HepG2 (cell line): ENCODE data around the gene PRICKLE2. TPM values are rescaled to one million over a fixed set of nuclear protein-coding genes. Genes with fewer than 3 reads are reported as not detected.

Experiments
- ATAC-seq: fragments of 200-7000 bp; cut with Tn5 transposase; 3 replicates; pipeline ENCODE4 v1.9.1; 2020; ENCODE audit warnings: mild to moderate bottlenecking, moderate library complexity
- BruUV-seq: library from RNA; stranded (reverse); fragments of 400-500 nt; replicated peaks from 2 replicates; lab custom pipeline; 2021; lab: Mats Ljungman, UMichigan
- CTCF ChIA-PET: fragments of 300-600 bp; formaldehyde crosslinking; extraction: SDS; loops from one replicate; lab custom pipeline; 2021; ENCODE audit warnings: low total read pairs, inconsistent platforms, low intra/inter-chr PET ratio; lab: Yijun Ruan, JAX
- POLR2A ChIA-PET: fragments of 350-600 bp; sonication (Branson Sonifier 250); formaldehyde crosslinking; loops from one replicate; lab custom pipeline; 2020; ENCODE audit warnings: antibody characterized with exemption, inconsistent platforms; lab: Yijun Ruan, JAX
- DNase-seq: peaks from one replicate; pipeline ENCODE4 v3.0.0-alpha.2; 2015; ENCODE audit warnings: low spot score
- FAIRE-seq: peaks from 3 replicates; lab custom pipeline; 2011; peaks lifted over from hg19 to GRCh38; lab: Jason Lieb, UNC
- H2AFZ ChIP-seq: one replicate; pipeline ENCODE4 v1.6.1; 2011; ENCODE audit warnings: low read length, inconsistent platforms
- H3K27ac ChIP-seq: fragments of 300-600 bp; 3 replicates; pipeline ENCODE4 v1.8.0; 2011; ENCODE audit warnings: mixed run types, mild to moderate bottlenecking, mixed read lengths, low read length, inconsistent platforms; ENCODE audit not compliant: insufficient read depth; ENCODE audit errors: extremely low read length
- H3K27me3 ChIP-seq, 2 experiments: fragments of 200-600 bp in 1 of 2; 2 replicates in 1 of 2; 3 replicates in 1 of 2; pipeline versions ENCODE4 v1.6.0 to v1.8.0; 2011; ENCODE audit warnings: low read length in 2 of 2, mild to moderate bottlenecking in 2 of 2, moderate library complexity in 2 of 2, inconsistent platforms in 1 of 2; ENCODE audit not compliant: insufficient read depth in 2 of 2, control insufficient read depth in 1 of 2
- H3K36me3 ChIP-seq, 2 experiments: fragments of 200-600 bp in 1 of 2; replicated peaks in 1 of 2; 2 replicates in 1 of 2; 3 replicates in 1 of 2; pipeline versions ENCODE4 v1.5.1 to v1.8.0; 2011; ENCODE audit warnings: low read length in 2 of 2, inconsistent platforms in 1 of 2; ENCODE audit not compliant: insufficient read depth in 2 of 2, control insufficient read depth in 1 of 2
- H3K4me1 ChIP-seq: 2 replicates; pipeline ENCODE4 v1.5.1; 2012; ENCODE audit warnings: low read length, inconsistent platforms; ENCODE audit not compliant: insufficient read depth
- H3K4me2 ChIP-seq: 2 replicates; pipeline ENCODE4 v1.6.0; 2011; ENCODE audit warnings: low read depth, low read length, inconsistent platforms
- H3K4me3 ChIP-seq, 3 experiments: fragments of 200-600 bp in 1 of 3; sonication (generic), shearing (Covaris generic) in 1 of 3; replicated peaks in 1 of 3; 2 replicates each; pipeline ENCODE4 v1.5.1; 2011 to 2016; ENCODE audit warnings: low read length in 3 of 3, inconsistent platforms in 2 of 3, low read depth in 2 of 3, mild to moderate bottlenecking in 2 of 3, control low read depth in 1 of 3, mixed read lengths in 1 of 3; ENCODE audit not compliant: insufficient read depth in 1 of 3
- H3K79me2 ChIP-seq: one replicate; pipeline ENCODE4 v1.6.1; 2011; ENCODE audit warnings: low read length, inconsistent platforms; ENCODE audit not compliant: insufficient read depth
- H3K9ac ChIP-seq: 2 replicates; pipeline ENCODE4 v1.6.0; 2011; ENCODE audit warnings: mild to moderate bottlenecking, low read depth, low read length, inconsistent platforms; ENCODE audit not compliant: insufficient read depth
- H3K9me3 ChIP-seq: 2 replicates; pipeline ENCODE4 v1.5.1; 2012; ENCODE audit warnings: mild to moderate bottlenecking, low read length
- H4K20me1 ChIP-seq: 2 replicates; pipeline ENCODE4 v1.6.0; 2011; ENCODE audit warnings: inconsistent platforms, mild to moderate bottlenecking, low read length, moderate library complexity; ENCODE audit not compliant: insufficient read depth
- JUN ChIP-seq: sonication (generic); formaldehyde crosslinking; IDR thresholded peaks from 2 replicates; pipeline ENCODE4 v1.4.0; 2020; ENCODE audit warnings: mild to moderate bottlenecking, missing genetic modification reagents
- MLXIP ChIP-seq: sonication (generic); formaldehyde crosslinking; IDR thresholded peaks from 2 replicates; pipeline ENCODE4 v1.9.0; 2021; ENCODE audit warnings: missing genetic modification reagents, borderline replicate concordance
- PCBP2 ChIP-seq: fragments of 200-400 bp; formaldehyde crosslinking; optimal IDR thresholded peaks from 2 replicates; pipeline ENCODE3; 2018; ENCODE audit warnings: low read length, low read depth; ENCODE audit not compliant: poor library complexity, severe bottlenecking
- POLR2AphosphoS2 ChIP-seq: IDR thresholded peaks from 2 replicates; pipeline ENCODE4 v1.6.1; 2011; ENCODE audit warnings: low read depth, low read length, improper control_type of control experiment
- SPEN ChIP-seq: sonication (generic); formaldehyde crosslinking; IDR thresholded peaks from 2 replicates; pipeline ENCODE4 v1.5.1; 2020; ENCODE audit warnings: low read depth, mild to moderate bottlenecking, missing genetic modification reagents
- SYNCRIP ChIP-seq: fragments of 200-400 bp; formaldehyde crosslinking; IDR thresholded peaks from 2 replicates; pipeline ENCODE4 v1.6.1; 2018; ENCODE audit warnings: mild to moderate bottlenecking, low read depth, low read length; ENCODE audit not compliant: insufficient read depth
- TAF15 ChIP-seq: fragments of 200-400 bp; formaldehyde crosslinking; IDR thresholded peaks from one replicate; pipeline ENCODE4 v1.6.1; 2018; ENCODE audit warnings: mild to moderate bottlenecking, low read depth, low read length; ENCODE audit not compliant: poor library complexity, severe bottlenecking
- TBX2 ChIP-seq: sonication (generic); formaldehyde crosslinking; IDR thresholded peaks from 2 replicates; pipeline ENCODE4 v1.5.0; 2020; ENCODE audit warnings: missing genetic modification reagents, mild to moderate bottlenecking, borderline replicate concordance
- ZNF883 ChIP-seq: sonication (generic); formaldehyde crosslinking; IDR thresholded peaks from 2 replicates; pipeline ENCODE4 v1.5.1; 2020; ENCODE audit warnings: mild to moderate bottlenecking, missing genetic modification reagents; ENCODE audit errors: not compliant biosample characterization
- WGBS: methylation state at CpG from one replicate; pipeline ENCODE4 v1.1.6; 2017; ENCODE audit warnings: low lambda C conversion rate; 5-methylcytosine and 5-hydroxymethylcytosine counted together
- in situ Hi-C: cut with HindIII; loops from 2 replicates; pipeline ENCODE4 v1.10.0; 2017; ENCODE audit warnings: low pct_unique_long_range_greater_than_20kb; ENCODE audit not compliant: extremely low pct_ligation_motif_present
- intact Hi-C: fragments of 100-400 bp; cut with micrococcal nuclease; formaldehyde crosslinking; loops from one replicate; pipeline ENCODE4 v1.10.0; 2022; ENCODE audit not compliant: unreplicated experiment
- polyA plus RNA-seq, 8 experiments: library from polyadenylated mRNA; depleted of rRNA in 3 of 8; stranded (reverse) in 7 of 8; unstranded in 1 of 8; fragments of >200 nt; fragmentation: Illumina TruSeq in 4 of 8; extraction: Trizol in 4 of 8; gene quantifications; 2 replicates each; pipeline versions ENCODE4 v1.2.1 to v1.2.3, GENCODE V29; 2011 to 2016; ENCODE audit warnings: low read depth in 4 of 8, missing spikeins in 1 of 8, mixed read lengths in 1 of 8; ENCODE audit not compliant: insufficient read depth in 1 of 8
- total RNA-seq, 5 experiments: library from RNA; depleted of rRNA; stranded (reverse); fragments of >200 nt; fragmentation: Illumina TruSeq; extraction: Trizol; gene quantifications; 2 replicates each; pipeline ENCODE4 v1.2.3, GENCODE V29; 2016; ENCODE audit warnings: low read depth in 1 of 5

PRICKLE2 gene
- total and polyA plus RNA-seq, 2 of the 13 experiments (the other 11 are each of a cell fraction or from before 2014, with no cell fraction given): 0.01 to 0.07 TPM

- TF ChIP-seq MLXIP (CRISPR knock-in tag) (no peak), TBX2 (CRISPR knock-in tag) (no peak), POLR2AphosphoS2 (no peak), PCBP2 (no peak), ZNF883 (no peak)
- TF ChIP-seq, all 625 proteins: peak for 0
Observed at GRCh38 chr3:64157150-64158035, 67.9 kb downstream of the PRICKLE2 start (continued).

- TF ChIP-seq SYNCRIP: no peak
- no peak for TF ChIP-seq SPEN (CRISPR knock-in tag)
- TF ChIP-seq JUN (CRISPR knock-in tag): no peak
- no peak for TF ChIP-seq TAF15
- BruUV-seq: no TSS peak
- CTCF ChIA-PET: no interaction called here
Observed at GRCh38 chr3:64155328-64155727, 69.9 kb downstream of the PRICKLE2 start.

More at GRCh38 chr3:64155328-64155727, 69.9 kb downstream of the PRICKLE2 start:
- Histone ChIP-seq H3K4me3 (no peak overlapping the region), H3K9me3 (no peaks in the 10 kb centered on the region), H3K79me2 (no peaks in the 10 kb centered on the region), H3K27ac (no peak overlapping the region), H3K4me2 (no peak overlapping the region), H3K4me1 (peaks cover 14% of the 10 kb centered on the region), H2AFZ (no peak overlapping the region), H3K27me3 (no peaks in the 10 kb centered on the region), H3K36me3 (no peaks in the 10 kb centered on the region), H3K9ac (no peak overlapping the region), H4K20me1 (no peaks in the 10 kb centered on the region)
- POLR2A ChIA-PET: no interaction called here
- in situ Hi-C loops: no loop called here
- DNase-seq (no peak), FAIRE-seq (no peak), ATAC-seq (no peak)
- intact Hi-C loops: no loop called here
- 32% methylated on average over 3 of the region's 3 CpGs for WGBS
